NB4 (cell line): ENCODE measurements around the gene CDH22.

Source experiments
- MAX ChIP-seq: IDR thresholded peaks from 2 replicates; pipeline ENCODE4 v1.6.1; 2011; ENCODE audit warnings: low read depth, low read length
- MYC ChIP-seq: IDR thresholded peaks from 2 replicates; pipeline ENCODE4 v1.6.1; 2011; ENCODE audit warnings: low read depth, low read length
- POLR2A ChIP-seq: IDR thresholded peaks from 2 replicates; pipeline ENCODE4 v1.6.1; 2011; ENCODE audit warnings: mild to moderate bottlenecking; ENCODE audit not compliant: insufficient read length; ENCODE audit errors: extremely low read depth
- TF ChIP-seq, protein P1 (sequence below): IDR thresholded peaks from one replicate; pipeline ENCODE4 v1.5.1; 2012; ENCODE audit warnings: low read depth, low read length

- TF ChIP-seq POLR2A (no peak), MYC (no peak), MAX (no peak)
- TF ChIP-seq, protein P1, sequence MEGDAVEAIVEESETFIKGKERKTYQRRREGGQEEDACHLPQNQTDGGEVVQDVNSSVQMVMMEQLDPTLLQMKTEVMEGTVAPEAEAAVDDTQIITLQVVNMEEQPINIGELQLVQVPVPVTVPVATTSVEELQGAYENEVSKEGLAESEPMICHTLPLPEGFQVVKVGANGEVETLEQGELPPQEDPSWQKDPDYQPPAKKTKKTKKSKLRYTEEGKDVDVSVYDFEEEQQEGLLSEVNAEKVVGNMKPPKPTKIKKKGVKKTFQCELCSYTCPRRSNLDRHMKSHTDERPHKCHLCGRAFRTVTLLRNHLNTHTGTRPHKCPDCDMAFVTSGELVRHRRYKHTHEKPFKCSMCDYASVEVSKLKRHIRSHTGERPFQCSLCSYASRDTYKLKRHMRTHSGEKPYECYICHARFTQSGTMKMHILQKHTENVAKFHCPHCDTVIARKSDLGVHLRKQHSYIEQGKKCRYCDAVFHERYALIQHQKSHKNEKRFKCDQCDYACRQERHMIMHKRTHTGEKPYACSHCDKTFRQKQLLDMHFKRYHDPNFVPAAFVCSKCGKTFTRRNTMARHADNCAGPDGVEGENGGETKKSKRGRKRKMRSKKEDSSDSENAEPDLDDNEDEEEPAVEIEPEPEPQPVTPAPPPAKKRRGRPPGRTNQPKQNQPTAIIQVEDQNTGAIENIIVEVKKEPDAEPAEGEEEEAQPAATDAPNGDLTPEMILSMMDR: no peak
Measured at GRCh38 chr20:46217583-46217982, 90.7 kb downstream of the CDH22 start.
